ENCODE data around the gene SRRD.

SRRD gene

GRCh38 chr22:26453216-26453615 is 30.5 kb upstream of the SRRD start:
- no peak for DNase-seq (ENCODE audit: low read depth)

GRCh38 chr22:26453812-26454500 is 29.7 kb upstream of the SRRD start:
- no peak for DNase-seq (ENCODE audit: low read depth)

- DNase-seq (ENCODE audit: low read depth): no peak
Observed at GRCh38 chr22:26457661-26458272, 25.9 kb upstream of the SRRD start.

- no peak for DNase-seq (ENCODE audit: low read depth)
Observed at GRCh38 chr22:26460202-26460601, 23.5 kb upstream of the SRRD start.

- peak; percentile 18 for DNase-seq (ENCODE audit: low read depth)
Observed at GRCh38 chr22:26461188-26461810, 22.4 kb upstream of the SRRD start.

- no peak for DNase-seq (ENCODE audit: low read depth)
Observed at GRCh38 chr22:26462051-26462450, 21.6 kb upstream of the SRRD start.

- no peak for DNase-seq (ENCODE audit: low read depth)
Observed at GRCh38 chr22:26462641-26463040, 21.0 kb upstream of the SRRD start.

- DNase-seq (ENCODE audit: low read depth): no peak
Observed at GRCh38 chr22:26463101-26463661, 20.5 kb upstream of the SRRD start.

- no peak for DNase-seq (ENCODE audit: low read depth)
Observed at GRCh38 chr22:26463688-26464087, 20.0 kb upstream of the SRRD start.

GRCh38 chr22:26464312-26464711 is 19.4 kb upstream of the SRRD start:
- DNase-seq (ENCODE audit: low read depth): peak; percentile 90

GRCh38 chr22:26466196-26466595 is 17.5 kb upstream of the SRRD start:
- DNase-seq (ENCODE audit: low read depth): peak; percentile 93

- no peak for DNase-seq (ENCODE audit: low read depth)
Observed at GRCh38 chr22:26470807-26471206, 12.9 kb upstream of the SRRD start.

- DNase-seq (ENCODE audit: low read depth): no peak
Observed at GRCh38 chr22:26471522-26471921, 12.2 kb upstream of the SRRD start.

GRCh38 chr22:26474682-26475081 is 9.0 kb upstream of the SRRD start:
- no peak for DNase-seq (ENCODE audit: low read depth)

GRCh38 chr22:26476705-26477340 is 6.9 kb upstream of the SRRD start:
- no peak for DNase-seq (ENCODE audit: low read depth)

- DNase-seq (ENCODE audit: low read depth): no peak
Observed at GRCh38 chr22:26477341-26477731, 6.3 kb upstream of the SRRD start.

- no peak for DNase-seq (ENCODE audit: low read depth)
Observed at GRCh38 chr22:26479043-26479791, 4.5 kb upstream of the SRRD start.

GRCh38 chr22:26479792-26480610 is 3.7 kb upstream of the SRRD start:
- DNase-seq (ENCODE audit: low read depth): no peak

- no peak for DNase-seq (ENCODE audit: low read depth)
Observed at GRCh38 chr22:26480611-26480932, 3.1 kb upstream of the SRRD start.

GRCh38 chr22:26481112-26481693 is 2.5 kb upstream of the SRRD start:
- no peak for DNase-seq (ENCODE audit: low read depth)

- DNase-seq (ENCODE audit: low read depth): no peak
Observed at GRCh38 chr22:26481694-26482093, 2.0 kb upstream of the SRRD start.

Data from fibroblast of gingiva (primary cell).